WTC11 (cell line): ENCODE data around the gene ZCCHC10. TPM values are rescaled to one million over a fixed set of nuclear protein-coding genes. Genes with fewer than 3 reads are reported as not detected.
"Not testable (repeated sequence)": the region's sequence is repeated elsewhere in the genome, so short reads cannot be mapped to it uniquely, and the experiment has no call there.

ENCODE experiments used
- ATAC-seq: fragments of 200-7000 bp; cut with Tn5 transposase; 2 replicates; pipeline ENCODE4 v1.10.0; 2021; ENCODE audit warnings: mild to moderate bottlenecking, moderate library complexity
- CTCF ChIA-PET: fragments of 300-600 bp; sonication (Branson Sonifier 250); formaldehyde crosslinking; loops from one replicate; lab custom pipeline; 2021; ENCODE audit warnings: antibody characterized with exemption; lab: Charles Lee
- POLR2A ChIA-PET: fragments of 350-600 bp; sonication (Branson Sonifier 250); formaldehyde crosslinking; loops from one replicate; lab custom pipeline; 2021; ENCODE audit warnings: antibody characterized with exemption; lab: Charles Lee
- DNase-seq: peaks from one replicate; pipeline ENCODE4 v3.0.0; 2021; ENCODE audit warnings: low spot score
- H3K27ac Mint-ChIP-seq: 2 replicates; pipeline ENCODE4 v1.8.0; 2021; ENCODE audit warnings: mixed read lengths
- H3K27me3 Mint-ChIP-seq: 2 replicates; pipeline ENCODE4 v1.8.0; 2021; ENCODE audit warnings: low read depth, mild to moderate bottlenecking, moderate library complexity, mixed read lengths
- H3K36me3 Mint-ChIP-seq: 2 replicates; pipeline ENCODE4 v1.8.0; 2021; ENCODE audit warnings: mixed read lengths
- H3K4me1 Mint-ChIP-seq: 2 replicates; pipeline ENCODE4 v1.8.0; 2022; ENCODE audit warnings: mixed read lengths
- H3K4me3 Mint-ChIP-seq: 2 replicates; pipeline ENCODE4 v1.8.0; 2021; ENCODE audit warnings: mild to moderate bottlenecking, moderate library complexity, mixed read lengths
- H3K9me3 Mint-ChIP-seq: 2 replicates; pipeline ENCODE4 v1.8.0; 2021; ENCODE audit warnings: mixed read lengths
- ATF6 ChIP-seq: sonication (generic); formaldehyde crosslinking; IDR thresholded peaks from 2 replicates; pipeline ENCODE4 v1.8.1; 2023; ENCODE audit warnings: mild to moderate bottlenecking, missing genetic modification reagents
- CDX4 ChIP-seq: fragments of 250-450 bp; sonication (Bioruptor Pico); IDR thresholded peaks from 2 replicates; pipeline ENCODE4 v1.9.0; 2021; ENCODE audit warnings: moderate library complexity, mild to moderate bottlenecking, inconsistent platforms, borderline replicate concordance
- E2F5 ChIP-seq: sonication (generic); formaldehyde crosslinking; IDR thresholded peaks from 2 replicates; pipeline ENCODE4 v1.8.1; 2022; ENCODE audit warnings: mild to moderate bottlenecking, moderate library complexity, missing genetic modification reagents
- FOXP4 ChIP-seq: sonication (generic); formaldehyde crosslinking; IDR thresholded peaks from 2 replicates; pipeline ENCODE4 v1.8.0; 2022; ENCODE audit warnings: mild to moderate bottlenecking, missing genetic modification reagents
- GTF2I ChIP-seq: fragments of 250-450 bp; sonication (Bioruptor Pico); conservative IDR thresholded peaks from 2 replicates; pipeline ENCODE4 v1.4.0; 2021; ENCODE audit warnings: mild to moderate bottlenecking
- JAZF1 ChIP-seq: fragments of 250-450 bp; sonication (Bioruptor Pico); IDR thresholded peaks from 2 replicates; pipeline ENCODE4 v1.9.0; 2021; ENCODE audit warnings: moderate library complexity, mild to moderate bottlenecking, inconsistent platforms
- KAT7 ChIP-seq: sonication (generic); formaldehyde crosslinking; IDR thresholded peaks from 2 replicates; pipeline ENCODE4 v1.8.1; 2023; ENCODE audit warnings: missing genetic modification reagents, mild to moderate bottlenecking, borderline replicate concordance
- MXD4 ChIP-seq: fragments of 250-450 bp; sonication (Bioruptor Pico); IDR thresholded peaks from 2 replicates; pipeline ENCODE4 v1.8.0; 2021; ENCODE audit warnings: mild to moderate bottlenecking, moderate library complexity, borderline replicate concordance
- NR2C2 ChIP-seq: sonication (generic); formaldehyde crosslinking; IDR thresholded peaks from 2 replicates; pipeline ENCODE4 v1.8.0; 2022; ENCODE audit warnings: mild to moderate bottlenecking, missing genetic modification reagents
- NR3C1 ChIP-seq: sonication (generic); formaldehyde crosslinking; conservative IDR thresholded peaks from 2 replicates; pipeline ENCODE4 v1.8.1; 2023; ENCODE audit warnings: low read depth, mild to moderate bottlenecking, missing genetic modification reagents
- RELA ChIP-seq: sonication (generic); formaldehyde crosslinking; IDR thresholded peaks from 2 replicates; pipeline ENCODE4 v1.8.1; 2022; ENCODE audit warnings: missing genetic modification reagents, mild to moderate bottlenecking, borderline replicate concordance
- RORB ChIP-seq: fragments of 250-450 bp; sonication (Bioruptor Pico); IDR thresholded peaks from 2 replicates; pipeline ENCODE4 v1.9.0; 2021; ENCODE audit warnings: mild to moderate bottlenecking
- SP1 ChIP-seq: sonication (generic); formaldehyde crosslinking; conservative IDR thresholded peaks from 2 replicates; pipeline ENCODE4 v1.8.1; 2022; ENCODE audit warnings: missing genetic modification reagents
- TP53 ChIP-seq: sonication (generic); formaldehyde crosslinking; IDR thresholded peaks from 2 replicates; pipeline ENCODE4 v1.8.1; 2023; ENCODE audit warnings: mild to moderate bottlenecking, missing genetic modification reagents
- USF1 ChIP-seq: sonication (generic); formaldehyde crosslinking; IDR thresholded peaks from 2 replicates; pipeline ENCODE4 v1.8.0; 2022; ENCODE audit warnings: mild to moderate bottlenecking, missing genetic modification reagents
- ZNF219 ChIP-seq: sonication (generic); formaldehyde crosslinking; IDR thresholded peaks from 2 replicates; pipeline ENCODE4 v1.8.0; 2023; ENCODE audit warnings: missing genetic modification reagents, mild to moderate bottlenecking, borderline replicate concordance
- ZNF396 ChIP-seq: fragments of 250-450 bp; sonication (Bioruptor Pico); IDR thresholded peaks from 2 replicates; pipeline ENCODE4 v1.8.0; 2021; ENCODE audit warnings: mild to moderate bottlenecking, moderate library complexity, borderline replicate concordance
- total RNA-seq: library from RNA; stranded (reverse); gene quantifications from 3 replicates; pipeline ENCODE4 v1.2.3, GENCODE V29; 2021

Gene ZCCHC10
- total RNA-seq, 1 experiment from 2014 or later = 22.9 TPM

- TF ChIP-seq ZNF396 (no peak), USF1 (CRISPR knock-in tag) (no peak), KAT7 (CRISPR knock-in tag) (no peak)
- TF ChIP-seq, all 79 proteins: peak for 0
Observed at GRCh38 chr5:133017964-133018363, 8.4 kb downstream of the ZCCHC10 start (continued).

DNA sequence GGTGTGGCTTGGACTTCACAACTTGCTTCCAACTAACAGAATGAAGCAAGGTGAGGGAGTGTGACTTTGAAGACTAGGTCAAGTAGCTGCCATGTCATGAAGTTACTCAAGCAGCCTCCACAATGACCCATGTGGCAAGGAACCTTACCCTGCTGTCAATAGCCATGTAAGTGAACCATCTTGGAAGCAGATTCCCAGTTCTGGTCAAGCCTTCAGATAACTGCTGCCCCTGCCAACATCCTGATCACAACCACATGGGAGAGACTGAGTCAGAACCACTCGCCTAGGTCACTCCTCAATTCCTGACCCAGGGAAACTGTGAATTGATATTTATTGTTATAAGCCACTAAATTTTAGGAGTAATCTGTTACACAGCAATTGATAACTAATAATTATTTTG, 10.9 kb downstream of the ZCCHC10 start:
- Mint-ChIP-seq H3K27ac (no peak overlapping the region), H3K4me3 (no peak overlapping the region)
- CTCF ChIA-PET = no interaction called here

DNA sequence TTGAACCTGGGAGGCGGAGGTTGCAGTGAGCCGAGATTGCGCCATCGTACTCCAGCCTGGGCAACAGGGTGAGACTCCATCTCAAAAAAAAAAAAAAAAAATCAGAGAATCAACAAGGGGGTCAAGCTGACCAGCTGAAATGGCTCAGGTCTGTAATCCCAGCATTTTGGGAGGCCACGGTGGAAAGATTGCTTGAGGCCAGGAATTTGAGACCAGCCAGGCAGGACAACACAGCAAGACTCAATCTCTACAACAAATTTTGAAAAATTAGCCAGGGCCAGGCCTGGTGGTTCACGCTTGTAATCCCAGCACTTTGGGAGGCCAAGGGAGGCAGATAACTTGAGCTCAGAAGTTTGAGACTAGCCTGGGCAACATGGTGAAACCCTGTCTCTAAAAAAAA, 17.9 kb downstream of the ZCCHC10 start:
- ATAC-seq, H3K9me3 Mint-ChIP-seq, H3K27ac Mint-ChIP-seq, H3K4me3 Mint-ChIP-seq, H3K4me1 Mint-ChIP-seq, POLR2A ChIA-PET, H3K27me3 Mint-ChIP-seq, CTCF ChIA-PET, DNase-seq: not testable (repeated sequence)
- peaks cover 24% of the 10 kb centered on the region for H3K36me3 Mint-ChIP-seq

More for the DNA sequence above, 10.9 kb downstream of the ZCCHC10 start:
- no peaks in the 10 kb centered on the region for H3K4me1 Mint-ChIP-seq
- no peak for DNase-seq
- H3K9me3 Mint-ChIP-seq = no peaks in the 10 kb centered on the region
- POLR2A ChIA-PET = interaction anchor here (0.7 kb wide), 1 partner anchor 10 kb away, joined by 9 read pairs; no protein-coding TSS in a partner anchor
- peaks cover 9% of the 10 kb centered on the region for H3K36me3 Mint-ChIP-seq
- TF ChIP-seq ZNF219 = no peak
- no peak for TF ChIP-seq RORB
- TF ChIP-seq FOXP4 = no peak
- no peak for TF ChIP-seq MXD4 (CRISPR knock-in tag)
- TF ChIP-seq RELA (CRISPR knock-in tag) = no peak
- TF ChIP-seq JAZF1 = no peak
- TF ChIP-seq ATF6 = no peak
- no peak for TF ChIP-seq NR2C2 (CRISPR knock-in tag)
- no peak for TF ChIP-seq E2F5 (CRISPR knock-in tag)
- TF ChIP-seq TP53 (CRISPR knock-in tag) = no peak
- no peak for TF ChIP-seq KAT7 (CRISPR knock-in tag)
- no peak for TF ChIP-seq SP1 (CRISPR knock-in tag)
- TF ChIP-seq NR3C1 (CRISPR knock-in tag) = no peak
- TF ChIP-seq GTF2I (CRISPR knock-in tag) = no peak
- TF ChIP-seq CDX4 = no peak
- ATAC-seq = no peak
- no peaks in the 10 kb centered on the region for H3K27me3 Mint-ChIP-seq
